Activated T-helper 1 cell treated with Interleukin-2 at 50 U/mL for 16 hours (primary cell): ENCODE measurements around the gene OR11H7.
"Not testable (repeated sequence)": the region's sequence is repeated elsewhere in the genome, so short reads cannot be mapped to it uniquely, and the experiment has no call there.

Source experiments
- DNase-seq: peaks from one replicate; pipeline ENCODE4 v3.0.0-alpha.2; 2020; ENCODE audit warnings: low read depth

Gene OR11H7

DNA sequence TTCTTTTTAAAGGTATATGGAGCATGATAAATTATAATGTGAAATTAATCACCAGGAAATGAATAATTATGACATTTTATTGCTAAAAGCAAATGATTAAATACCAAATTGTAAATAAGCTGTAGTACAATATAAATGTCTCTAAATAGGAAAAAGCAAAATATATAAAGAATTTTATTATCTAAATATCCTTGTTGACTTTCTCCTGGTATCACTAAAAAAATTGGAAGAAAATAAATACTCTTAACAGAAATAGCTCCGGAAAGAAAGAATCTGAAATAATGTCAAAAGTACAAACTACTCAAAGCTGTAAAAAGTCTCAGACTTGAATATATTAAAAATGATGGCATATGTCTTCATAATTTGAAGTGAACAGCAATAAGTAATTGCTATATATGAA lies at the start of gene OR11H7:
Gene OR11H7, plus strand, starts transcription at position 301 of the 400 bp plus-strand sequence.
- DNase-seq, result no peak

- no peak for DNase-seq
These were observed 49.6 kb upstream of the OR11H7 start for GRCh38 chr14:20179218-20179617.

DNA sequence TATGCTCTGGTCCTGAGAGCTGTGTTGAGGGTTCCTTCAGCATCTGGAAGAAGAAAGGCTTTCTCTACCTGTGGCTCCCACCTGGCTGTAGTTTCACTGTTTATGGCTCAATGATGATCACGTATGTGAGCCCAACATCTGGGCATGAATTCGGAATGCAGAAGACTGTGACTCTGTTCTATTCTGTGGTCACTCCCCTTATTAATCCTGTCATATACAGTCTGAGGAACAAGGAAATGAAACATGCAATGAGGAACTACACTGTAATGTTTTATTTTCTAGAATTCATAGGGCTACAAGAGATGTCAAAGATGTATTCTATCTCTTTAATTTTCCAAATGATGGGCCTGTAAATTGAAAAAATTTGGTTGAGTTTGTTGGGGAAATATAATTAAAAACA lies 48.9 kb upstream of the OR11H7 start:
- no peak for DNase-seq

GRCh38 chr14:20180486-20180885 lies 48.3 kb upstream of the OR11H7 start:
- no peak for DNase-seq

- no peak for DNase-seq
These were observed 44.6 kb upstream of the OR11H7 start for GRCh38 chr14:20184181-20184580.

DNA sequence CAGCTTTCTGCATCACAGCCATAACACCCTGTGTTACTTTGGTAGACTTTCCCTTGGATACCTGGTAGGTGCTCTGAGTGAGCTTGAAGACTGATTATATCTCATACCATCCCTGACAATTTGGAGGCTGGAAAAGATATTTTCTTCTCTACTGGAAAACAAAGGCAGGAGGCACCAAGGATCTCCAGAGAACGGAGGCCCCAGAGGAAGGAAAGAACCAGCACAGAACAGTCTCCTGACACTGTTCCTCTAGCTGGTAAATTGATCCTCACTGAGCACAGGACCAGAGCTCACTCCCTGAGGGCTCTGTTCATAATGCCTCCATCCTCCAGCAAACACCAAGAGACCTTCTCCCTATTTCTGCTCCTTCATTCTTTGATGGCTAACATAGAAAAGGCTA lies 38.2 kb upstream of the OR11H7 start, which contains the start of gene OR11G2:
Gene OR11G2, plus strand, starts transcription at position 301 of the 400 bp plus-strand sequence. CDS start 6,542 bp downstream, outside the sequence.
- no peak for DNase-seq

GRCh38 chr14:20191396-20191795 lies 37.4 kb upstream of the OR11H7 start:
- DNase-seq, result no peak

GRCh38 chr14:20194101-20194500 lies 34.7 kb upstream of the OR11H7 start:
- no peak for DNase-seq

- DNase-seq, result not testable (repeated sequence)
These were observed 33.6 kb upstream of the OR11H7 start for GRCh38 chr14:20195170-20195569.

GRCh38 chr14:20195911-20196310 lies 32.9 kb upstream of the OR11H7 start:
- no peak for DNase-seq

DNA sequence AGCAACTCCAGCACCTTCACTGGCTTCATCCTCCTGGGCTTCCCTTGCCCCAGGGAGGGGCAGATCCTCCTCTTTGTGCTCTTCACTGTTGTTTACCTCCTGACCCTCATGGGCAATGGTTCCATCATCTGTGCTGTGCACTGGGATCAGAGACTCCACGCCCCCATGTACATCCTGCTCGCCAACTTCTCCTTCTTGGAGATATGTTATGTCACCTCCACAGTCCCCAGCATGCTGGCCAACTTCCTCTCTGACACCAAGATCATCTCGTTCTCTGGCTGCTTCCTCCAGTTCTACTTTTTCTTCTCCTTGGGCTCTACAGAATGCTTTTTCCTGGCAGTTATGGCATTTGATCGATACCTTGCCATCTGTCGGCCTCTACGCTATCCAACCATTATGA lies 31.3 kb upstream of the OR11H7 start:
- no peak for DNase-seq

- DNase-seq, result no peak
These were observed 29.8 kb upstream of the OR11H7 start for GRCh38 chr14:20198991-20199390.

- DNase-seq, result no peak
These were observed 24.1 kb upstream of the OR11H7 start for GRCh38 chr14:20204721-20205120.

DNA sequence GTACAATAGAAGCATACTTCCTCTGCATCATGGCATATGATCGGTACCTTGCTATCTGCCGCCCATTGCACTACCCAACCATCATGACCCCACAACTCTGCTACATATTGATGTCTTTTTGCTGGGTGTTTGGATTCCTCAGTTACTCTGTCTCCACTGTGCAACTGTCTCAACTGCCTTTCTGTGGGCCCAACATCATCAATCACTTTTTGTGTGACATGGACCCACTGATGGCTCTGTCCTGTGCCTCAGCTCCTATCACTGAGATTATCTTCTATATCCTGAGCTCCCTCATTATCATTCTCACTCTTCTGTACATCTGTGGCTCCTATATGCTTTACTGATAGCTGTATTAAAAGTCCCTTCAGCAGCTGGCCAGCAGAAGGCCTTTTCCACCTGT lies 19.2 kb upstream of the OR11H7 start:
- DNase-seq, result no peak

DNA sequence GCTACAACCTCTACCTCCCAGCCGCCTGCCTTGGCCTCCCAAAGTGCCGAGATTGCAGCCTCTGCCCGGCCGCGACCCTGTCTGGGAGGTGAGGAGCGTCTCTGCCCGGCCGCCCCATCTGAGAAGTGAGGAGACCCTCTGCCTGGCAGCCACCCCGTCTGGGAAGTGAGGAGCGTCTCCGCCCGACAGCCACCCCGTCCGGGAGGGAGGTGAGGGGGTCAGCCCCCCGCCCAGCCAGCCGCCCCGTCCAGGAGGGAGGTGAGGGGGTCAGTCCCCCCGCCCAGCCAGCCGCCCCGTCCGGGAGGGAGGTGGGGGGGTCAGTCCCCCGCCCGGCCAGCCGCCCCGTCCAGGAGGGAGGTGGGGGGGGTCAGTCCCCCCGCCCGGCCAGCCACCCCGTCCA lies 16.4 kb upstream of the OR11H7 start:
- not testable (repeated sequence) for DNase-seq

DNA sequence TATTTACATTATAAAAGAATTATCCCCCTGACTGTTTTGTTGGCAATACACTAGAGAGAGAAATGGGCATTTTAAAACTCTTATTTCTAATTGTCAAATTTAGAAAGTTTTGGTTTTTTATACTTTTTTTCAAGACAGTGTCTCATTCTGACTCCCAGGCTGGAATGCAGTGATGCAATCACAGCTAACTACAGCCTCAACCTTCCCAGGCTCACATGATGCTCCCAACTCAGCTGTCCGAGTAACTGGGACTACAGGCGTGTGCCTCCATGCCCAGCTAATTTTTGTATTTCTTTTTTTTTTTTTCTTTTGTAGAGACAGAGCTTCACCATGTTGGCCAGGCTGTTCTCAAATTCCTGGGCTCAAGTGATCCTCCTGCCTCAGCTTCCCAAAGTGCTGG lies 13.6 kb upstream of the OR11H7 start:
- DNase-seq, result no peak

GRCh38 chr14:20219033-20219432 lies 9.7 kb upstream of the OR11H7 start:
- DNase-seq, result no peak

DNA sequence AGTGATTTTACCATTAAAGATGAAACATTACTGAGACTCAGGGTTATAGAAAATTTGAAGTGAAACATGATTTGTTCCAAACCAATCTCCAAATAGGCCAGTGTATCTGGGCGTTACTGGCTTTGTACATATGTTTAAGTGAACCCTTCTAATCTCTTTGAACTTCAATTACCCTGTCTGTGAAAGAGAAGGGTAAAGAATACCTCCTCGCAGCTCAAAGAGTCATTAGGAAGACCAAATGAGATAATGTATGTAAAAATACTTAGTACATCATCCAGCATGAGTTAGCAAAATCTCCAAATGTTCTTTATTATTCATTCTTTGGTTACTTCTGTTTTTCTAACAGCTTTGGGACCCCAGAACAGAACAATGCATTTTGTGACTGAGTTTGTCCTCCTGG lies 5.4 kb upstream of the OR11H7 start, which contains the start of gene OR11H6:
Gene OR11H6, plus strand, starts transcription at position 301 of the 400 bp plus-strand sequence. Its CDS starts 0 bp downstream, at position 301.
- DNase-seq, result no peak

DNA sequence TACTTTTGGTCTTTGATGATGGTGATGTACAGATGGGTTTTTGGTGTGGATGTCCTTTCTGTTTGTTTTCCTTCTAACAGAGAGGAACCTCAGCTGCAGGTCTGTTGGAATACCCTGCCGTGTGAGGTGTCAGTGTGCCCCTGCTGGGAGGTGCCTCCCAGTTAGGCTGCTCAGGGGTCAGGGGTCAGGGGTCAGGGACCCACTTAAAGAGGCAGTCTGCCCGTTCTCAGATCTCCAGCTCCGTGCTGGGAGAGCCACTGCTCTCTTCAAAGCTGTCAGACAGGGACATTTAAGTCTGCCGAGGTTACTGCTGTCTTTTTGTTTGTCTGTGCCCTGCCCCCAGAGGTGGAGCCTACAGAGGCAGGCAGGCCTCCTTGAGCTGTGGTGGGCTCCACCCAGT lies 6.6 kb downstream of the OR11H7 start:
- DNase-seq, result not testable (repeated sequence)

- DNase-seq, result no peak
These were observed 19.0 kb downstream of the OR11H7 start for GRCh38 chr14:20247646-20248246.

GRCh38 chr14:20262642-20263128 lies 33.9 kb downstream of the OR11H7 start:
- DNase-seq, result no peak

DNA sequence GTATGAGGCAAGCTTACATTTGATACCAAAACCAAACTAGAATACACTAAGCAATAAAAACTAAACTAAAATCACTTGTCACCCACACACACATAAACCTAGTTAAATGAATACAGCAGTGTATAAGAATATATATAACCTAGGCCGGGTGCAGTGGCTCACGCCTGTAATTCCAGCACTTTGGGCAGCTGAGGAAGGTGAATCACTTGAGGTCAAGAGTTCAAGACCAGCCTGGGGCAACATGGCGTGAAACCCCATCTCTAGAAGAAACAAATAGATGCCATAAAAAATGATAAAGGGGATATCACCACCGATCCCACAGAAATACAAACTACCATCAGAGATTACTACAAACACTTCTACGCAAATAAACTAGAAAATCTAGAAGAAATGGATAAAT lies 35.6 kb downstream of the OR11H7 start:
- DNase-seq, result not testable (repeated sequence)

DNA sequence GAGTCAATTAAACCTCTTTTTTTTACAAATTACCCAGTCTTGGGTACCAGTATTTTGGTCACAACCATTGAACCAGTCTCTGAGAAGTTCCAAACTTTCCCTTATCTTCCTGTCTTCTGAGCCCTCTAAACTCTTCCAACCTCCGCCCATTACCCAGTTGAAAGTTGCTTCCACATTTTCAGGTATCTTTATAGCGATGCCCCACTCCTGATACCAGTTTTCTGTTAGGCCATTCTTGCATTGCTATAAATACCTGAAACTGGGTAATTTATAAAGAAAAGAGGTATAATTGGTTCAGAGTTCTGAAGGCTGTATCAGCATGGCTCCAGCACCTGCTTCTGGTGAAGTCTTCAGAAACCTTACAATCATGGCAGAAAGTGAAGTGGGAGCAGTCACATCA lies 45.3 kb downstream of the OR11H7 start:
- no peak for DNase-seq

DNA sequence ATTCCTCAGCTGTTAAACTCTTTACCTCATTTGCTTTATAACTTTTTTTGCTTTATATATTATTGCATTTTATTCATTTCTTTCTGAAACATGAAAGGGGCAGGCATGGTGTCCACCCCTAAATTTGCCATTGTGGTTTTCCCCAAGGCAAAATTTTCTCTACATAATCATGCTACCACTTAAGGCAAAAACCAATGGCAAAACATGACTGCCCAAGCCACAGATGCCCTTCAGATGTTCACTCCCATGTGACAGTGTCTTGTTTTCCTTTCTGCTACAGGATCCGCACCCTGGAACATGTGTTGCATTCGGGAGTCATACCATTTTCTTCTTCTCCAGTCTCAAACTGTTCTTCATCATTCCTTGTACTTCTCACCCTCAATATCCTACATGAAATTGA lies 48.6 kb downstream of the OR11H7 start:
- no peak for DNase-seq
